ENCODE data around the gene IGSF3. TPM values are rescaled to one million over a fixed set of nuclear protein-coding genes. Genes with fewer than 3 reads are reported as not detected.

Gene IGSF3
- total and polyA plus RNA-seq, 2 of the 8 experiments (the other 6 are each of a cell fraction or from before 2014, with no cell fraction given) = 30.0 to 32.2 TPM

DNA sequence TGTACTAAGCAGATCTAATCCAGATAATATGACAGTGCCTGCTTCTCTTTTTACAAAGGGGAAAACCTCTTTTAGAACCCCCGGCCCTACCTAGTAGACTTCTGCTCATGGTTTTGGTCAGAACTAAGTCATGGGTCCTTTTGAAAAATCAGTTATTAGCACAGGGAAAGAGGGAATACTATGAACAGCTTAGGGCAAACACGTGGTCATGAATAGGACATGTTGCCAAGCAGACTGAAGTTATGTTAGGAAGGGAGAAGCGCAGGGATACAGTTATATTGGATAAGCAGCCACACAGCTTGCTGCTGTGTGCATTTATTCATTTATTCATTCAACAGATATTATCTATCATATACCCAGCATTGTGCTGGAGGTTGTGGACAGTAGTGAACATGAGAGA is 25.3 kb upstream of the IGSF3 start:
- CTCF ChIA-PET (ENCODE audit: partially characterized antibody) = interaction anchor here (0.8 to 3.0 kb wide), 4 partner anchors 19 to 118 kb away, joined by 3 to 10 read pairs (median 8); no protein-coding TSS in a partner anchor
- Histone ChIP-seq H2AK5ac (ENCODE audit: low read depth, low read length) (no peak overlapping the region), H3K23ac (ENCODE audit: insufficient read length) (no peak overlapping the region), H2BK12ac (ENCODE audit: low read depth, low read length) (no peak overlapping the region), H3K23me2 (ENCODE audit: low read depth, low read length) (no peaks in the 10 kb centered on the region), H3K9ac (replicated peaks in 1 of 4; ENCODE audit: extremely low read depth in 1 of 4, low read depth in 3 of 4, low read length in 3 of 4) (no peak overlapping the region), H3K4me2 (ENCODE audit: insufficient read depth in 1 of 2, low read depth in 2 of 2, low read length in 2 of 2) (no peak overlapping the region), H3K4me3 (ENCODE audit: extremely low read depth in 1 of 4, insufficient read depth in 2 of 4, low read depth in 3 of 4, low read length in 4 of 4) (no peak overlapping the region), H4K20me1 (replicated peaks in 1 of 2; ENCODE audit: control insufficient read depth in 1 of 2, insufficient read depth in 2 of 2, low read length in 2 of 2) (no peaks in the 10 kb centered on the region), H4K8ac (ENCODE audit: extremely low read depth, insufficient read depth, low read length) (no peak overlapping the region), H3K56ac (replicated peaks; ENCODE audit: insufficient read length, low read depth, low read length) (no peak overlapping the region), H2BK120ac (replicated peaks; ENCODE audit: low read depth, low read length) (no peak overlapping the region), H4K91ac (replicated peaks; ENCODE audit: insufficient read length, low read length) (no peak overlapping the region), H4K5ac (ENCODE audit: insufficient read length, low read depth, low read length) (no peak overlapping the region), H2BK20ac (ENCODE audit: low read length) (no peak overlapping the region), H3K79me2 (ENCODE audit: control insufficient read depth in 1 of 2, insufficient read depth in 2 of 2, low read length in 2 of 2) (no peaks in the 10 kb centered on the region), H3K27ac (ENCODE audit: low read depth, low read length) (no peak overlapping the region), H2BK5ac (ENCODE audit: low read depth, low read length) (no peak overlapping the region), H3K18ac (ENCODE audit: extremely low read depth, low read length) (no peak overlapping the region), H3K4ac (replicated peaks; ENCODE audit: insufficient read length, low read depth, low read length) (no peak overlapping the region), H3K4me1 (replicated peaks in 1 of 4; ENCODE audit: control insufficient read depth in 3 of 4, insufficient read depth in 4 of 4, low read length in 3 of 4) (peaks cover 5 to 12% (median 6%) of the 10 kb centered on the region in 4 experiments; a peak in 6 of 7 replicates), H3K14ac (ENCODE audit: insufficient read length) (no peak overlapping the region), H3K79me1 (ENCODE audit: low read depth, low read length) (no peaks in the 10 kb centered on the region), H3K27me3 (replicated peaks in 1 of 4; ENCODE audit: control insufficient read depth in 3 of 4, extremely low read depth in 1 of 4, insufficient read depth in 3 of 4, low read length in 3 of 4) (no peaks in the 10 kb centered on the region), H2AFZ (ENCODE audit: low read length) (no peak overlapping the region), H3K36me3 (ENCODE audit: control insufficient read depth in 2 of 4, insufficient read depth in 4 of 4, low read length in 3 of 4) (no peaks in the 10 kb centered on the region), H2BK15ac (ENCODE audit: low read length) (no peak overlapping the region), H3K9me3 (ENCODE audit: insufficient read depth in 2 of 2, low read depth in 1 of 2, low read length in 1 of 2) (no peaks in the 10 kb centered on the region)
- FAIRE-seq (no peak), DNase-seq (ENCODE audit: low read depth in 1 of 2, low spot score in 2 of 2) (no peak)
- TF ChIP-seq, protein P1, sequence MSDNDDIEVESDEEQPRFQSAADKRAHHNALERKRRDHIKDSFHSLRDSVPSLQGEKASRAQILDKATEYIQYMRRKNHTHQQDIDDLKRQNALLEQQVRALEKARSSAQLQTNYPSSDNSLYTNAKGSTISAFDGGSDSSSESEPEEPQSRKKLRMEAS (IDR thresholded peaks at IDR 0.05) = no peak
- TF ChIP-seq GTF2F1 (IDR thresholded peaks at IDR 0.05; ENCODE audit: borderline replicate concordance, low read depth, low read length) = no peak
- TF ChIP-seq, protein P2, sequence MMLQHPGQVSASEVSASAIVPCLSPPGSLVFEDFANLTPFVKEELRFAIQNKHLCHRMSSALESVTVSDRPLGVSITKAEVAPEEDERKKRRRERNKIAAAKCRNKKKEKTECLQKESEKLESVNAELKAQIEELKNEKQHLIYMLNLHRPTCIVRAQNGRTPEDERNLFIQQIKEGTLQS (IDR thresholded peaks at IDR 0.05; ENCODE audit: insufficient read depth, low read depth, low read length) = no peak
- no peak for TF ChIP-seq EGR1 (IDR thresholded peaks at IDR 0.05; ENCODE audit: borderline replicate concordance, low read depth, low read length)
- TF ChIP-seq POLR2AphosphoS5 (IDR thresholded peaks at IDR 0.05; ENCODE audit: low read depth, low read length) = no peak
- POLR2A ChIA-PET (ENCODE audit: partially characterized antibody) = no interaction called here
- 78% methylated on average over 3 of the region's 3 CpGs; no CpG with 5 or more reads in 1 of the 2 experiments for WGBS, 2 experiments (ENCODE audit: extremely low coverage in 1 of 2, insufficient coverage in 1 of 2, insufficient read length in 1 of 2, insufficient replicate concordance in 2 of 2, low coverage in 1 of 2, low lambda C conversion rate in 2 of 2, missing lambda C conversion rate in 1 of 2)

All from H1 (cell line).